ENCODE data around the gene ARCN1. TPM values are rescaled to one million over a fixed set of nuclear protein-coding genes. Genes with fewer than 3 reads are reported as not detected.
A peak's percentile ranks its signal among the peaks of the same experiment; 100 is the strongest.

Gene ARCN1
- polyA plus RNA-seq (2012; ENCODE audit: missing spikeins) = 74.9 TPM

DNA sequence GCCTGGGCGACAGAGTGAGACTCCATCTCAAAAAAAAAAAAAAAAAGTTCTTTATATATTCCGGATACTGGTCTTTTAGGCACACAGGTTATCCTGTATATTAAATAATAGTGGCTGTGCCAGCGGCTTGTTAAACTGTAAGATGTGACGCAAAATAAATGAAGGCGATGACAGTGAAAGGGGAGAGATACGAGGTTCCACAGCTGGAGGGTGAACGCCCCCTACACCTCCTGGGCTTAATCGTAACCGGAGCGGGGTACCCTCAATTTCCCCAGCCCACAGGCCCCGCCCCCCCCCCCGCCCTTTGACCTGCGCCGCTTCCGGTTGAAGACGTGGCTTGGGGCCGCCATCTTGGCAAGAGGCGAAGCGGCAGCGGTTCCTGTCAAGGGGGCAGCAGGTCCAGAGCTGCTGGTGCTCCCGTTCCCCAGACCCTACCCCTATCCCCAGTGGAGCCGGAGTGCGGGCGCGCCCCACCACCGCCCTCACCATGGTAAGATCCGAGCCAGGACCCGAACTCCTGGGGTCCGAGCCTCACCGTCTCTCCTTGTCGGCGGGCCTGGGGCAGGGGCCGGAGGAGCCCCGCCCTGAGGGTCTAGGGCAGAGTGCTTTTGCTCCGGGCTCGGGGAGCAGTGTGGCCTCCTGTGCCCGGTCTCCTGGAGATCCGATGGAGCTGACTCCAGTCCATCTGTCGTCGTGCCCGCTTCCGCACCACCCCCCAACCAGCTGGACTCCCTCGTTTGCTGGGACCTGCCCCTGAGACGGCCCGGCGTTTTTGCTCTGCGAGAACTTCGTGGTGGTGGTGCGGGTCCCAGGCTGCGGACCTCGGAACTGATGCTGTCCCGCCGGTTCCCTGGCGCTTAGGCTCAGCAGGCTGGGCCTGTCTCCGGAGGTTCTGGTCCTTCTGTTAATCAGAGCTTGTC, at the start of gene ARCN1:
ARCN1 (plus strand) TSS at position 349 of the 920 bp plus-strand sequence; CDS start at position 488, 139 bp downstream.
- FAIRE-seq = peak; percentile 87
- DNase-seq (ENCODE audit: insufficient read length) = peak; percentile 76
- peak; percentile 89 for TF ChIP-seq POLR2A (IDR thresholded peaks at IDR 0.05; ENCODE audit: low read depth, low read length)
- peak; percentile 90 for TF ChIP-seq POLR2AphosphoS5 (IDR thresholded peaks at IDR 0.05; ENCODE audit: low read depth, low read length)
- peak; percentile 61; the same call in 1 of the 2 replicates for TF ChIP-seq TAF1 (IDR thresholded peaks at IDR 0.05; ENCODE audit: borderline replicate concordance, low read depth, low read length)

- DNase-seq (ENCODE audit: insufficient read length) = no peak
These were observed 49.6 kb upstream of the ARCN1 start for GRCh38 chr11:118522571-118523072.

DNA sequence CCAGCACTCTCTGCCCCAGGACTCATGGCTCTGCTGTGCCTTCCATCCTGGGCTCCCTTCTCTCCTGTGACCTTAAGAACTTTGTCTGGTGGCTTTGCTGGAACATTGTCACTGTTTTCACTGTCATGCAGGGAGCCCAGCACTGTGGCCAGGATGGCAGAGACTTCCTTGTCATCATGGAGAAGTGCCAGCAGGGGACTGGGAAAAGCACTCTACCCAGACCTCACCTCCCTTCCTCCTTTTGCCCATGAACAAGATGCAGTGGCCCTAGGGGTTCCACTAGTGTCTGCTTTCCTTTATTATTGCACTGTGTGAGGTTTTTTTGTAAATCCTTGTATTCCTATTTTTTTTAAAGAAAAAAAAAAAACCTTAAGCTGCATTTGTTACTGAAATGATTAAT, 47.9 kb upstream of the ARCN1 start:
- no peak for TF ChIP-seq POLR2A (IDR thresholded peaks at IDR 0.05; ENCODE audit: low read depth, low read length)
- no peak for TF ChIP-seq TAF1 (IDR thresholded peaks at IDR 0.05; ENCODE audit: borderline replicate concordance, low read depth, low read length)
- TF ChIP-seq POLR2AphosphoS5 (IDR thresholded peaks at IDR 0.05; ENCODE audit: low read depth, low read length) = no peak
- DNase-seq (ENCODE audit: insufficient read length) (no peak), FAIRE-seq (no peak)

More at GRCh38 chr11:118522571-118523072, 49.6 kb upstream of the ARCN1 start:
- FAIRE-seq = no peak
- no peak for TF ChIP-seq POLR2AphosphoS5 (IDR thresholded peaks at IDR 0.05; ENCODE audit: low read depth, low read length)
- TF ChIP-seq POLR2A (IDR thresholded peaks at IDR 0.05; ENCODE audit: low read depth, low read length) = no peak
- no peak for TF ChIP-seq TAF1 (IDR thresholded peaks at IDR 0.05; ENCODE audit: borderline replicate concordance, low read depth, low read length)

- FAIRE-seq (no peak), DNase-seq (ENCODE audit: insufficient read length) (no peak)
- TF ChIP-seq TAF1 (IDR thresholded peaks at IDR 0.05; ENCODE audit: borderline replicate concordance, low read depth, low read length) (no peak), POLR2AphosphoS5 (IDR thresholded peaks at IDR 0.05; ENCODE audit: low read depth, low read length) (no peak), POLR2A (IDR thresholded peaks at IDR 0.05; ENCODE audit: low read depth, low read length) (no peak)
These were observed 47.3 kb upstream of the ARCN1 start for GRCh38 chr11:118524757-118525470.

DNA sequence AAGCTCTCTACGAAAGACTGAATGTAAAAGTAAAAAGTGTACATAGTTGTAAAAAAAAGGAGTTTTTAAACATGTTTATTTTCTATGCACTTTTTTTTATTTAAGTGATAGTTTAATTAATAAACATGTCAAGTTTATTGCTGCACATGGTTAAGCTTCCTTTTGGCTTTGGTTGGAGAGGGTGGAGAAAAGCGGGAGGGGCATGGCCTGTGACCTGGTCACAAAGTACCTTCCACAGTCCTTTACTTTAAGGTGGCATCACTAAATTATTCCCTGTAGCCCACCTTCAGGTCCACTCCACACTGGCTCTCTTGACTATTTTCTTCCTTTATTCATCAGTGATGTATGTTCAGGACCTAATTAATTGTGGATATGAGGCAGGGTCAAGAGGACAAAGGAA, 45.5 kb upstream of the ARCN1 start:
- FAIRE-seq (no peak), DNase-seq (ENCODE audit: insufficient read length) (no peak)
- TF ChIP-seq TAF1 (IDR thresholded peaks at IDR 0.05; ENCODE audit: borderline replicate concordance, low read depth, low read length) = no peak
- TF ChIP-seq POLR2A (IDR thresholded peaks at IDR 0.05; ENCODE audit: low read depth, low read length) = 0 out of 2 replicates have a peak, but pooled peaks have one; percentile 1

DNA sequence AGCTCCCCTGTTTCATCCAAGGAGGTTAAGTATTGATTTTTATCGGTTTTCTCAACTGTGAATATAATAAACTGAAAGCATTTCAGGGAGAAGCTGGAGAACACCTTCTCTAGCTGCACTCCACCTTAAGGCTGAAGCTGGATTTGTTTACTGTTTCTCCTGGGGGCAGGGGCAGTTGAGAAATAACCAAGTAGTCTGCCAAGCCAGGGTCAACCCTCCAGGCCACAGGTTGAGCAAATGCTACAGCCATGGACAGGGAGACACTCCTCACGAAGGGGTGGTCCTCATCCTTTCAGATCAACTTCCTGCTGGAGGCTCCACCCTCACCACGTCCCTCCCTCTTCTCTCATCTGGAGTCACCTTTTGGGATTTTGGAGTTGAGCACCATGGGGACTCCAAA, 45.1 kb upstream of the ARCN1 start, which contains the start of gene TTC36:
TTC36 (plus strand) TSS at position 366 of the 400 bp plus-strand sequence; CDS start at position 387, 21 bp downstream.
- no peak for TF ChIP-seq POLR2AphosphoS5 (IDR thresholded peaks at IDR 0.05; ENCODE audit: low read depth, low read length)
- TF ChIP-seq TAF1 (IDR thresholded peaks at IDR 0.05; ENCODE audit: borderline replicate concordance, low read depth, low read length) = no peak
- TF ChIP-seq POLR2A (IDR thresholded peaks at IDR 0.05; ENCODE audit: low read depth, low read length) = no peak; the same call in 1 of the 2 replicates
- FAIRE-seq (no peak), DNase-seq (ENCODE audit: insufficient read length) (no peak)

DNA sequence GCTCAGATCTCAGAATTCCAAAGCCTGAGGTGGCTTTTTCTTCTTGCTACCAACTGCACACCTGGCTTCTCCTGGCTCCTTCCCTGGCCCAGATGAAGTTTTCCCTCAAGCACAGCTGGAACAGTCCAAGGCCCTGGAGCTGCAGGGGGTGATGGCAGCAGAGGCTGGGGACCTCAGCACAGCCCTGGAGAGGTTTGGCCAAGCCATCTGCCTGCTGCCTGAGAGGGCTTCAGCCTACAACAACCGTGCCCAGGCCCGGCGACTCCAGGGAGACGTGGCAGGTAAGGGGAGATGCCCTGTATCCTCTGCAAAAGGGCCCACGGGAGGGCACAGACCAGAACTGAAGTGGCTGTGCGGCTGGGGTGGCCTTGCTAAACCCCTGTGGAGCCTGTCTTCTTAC, 43.7 kb upstream of the ARCN1 start:
- no peak for TF ChIP-seq POLR2A (IDR thresholded peaks at IDR 0.05; ENCODE audit: low read depth, low read length)
- TF ChIP-seq TAF1 (IDR thresholded peaks at IDR 0.05; ENCODE audit: borderline replicate concordance, low read depth, low read length) = no peak
- TF ChIP-seq POLR2AphosphoS5 (IDR thresholded peaks at IDR 0.05; ENCODE audit: low read depth, low read length) = no peak
- FAIRE-seq = no peak
- DNase-seq (ENCODE audit: insufficient read length) = no peak

- no peak for TF ChIP-seq TAF1 (IDR thresholded peaks at IDR 0.05; ENCODE audit: borderline replicate concordance, low read depth, low read length)
- no peak for TF ChIP-seq POLR2A (IDR thresholded peaks at IDR 0.05; ENCODE audit: low read depth, low read length)
- DNase-seq (ENCODE audit: insufficient read length) (no peak), FAIRE-seq (no peak)
These were observed 42.5 kb upstream of the ARCN1 start for GRCh38 chr11:118529584-118530175.

- FAIRE-seq = peak; percentile 85
- TF ChIP-seq POLR2A (IDR thresholded peaks at IDR 0.05; ENCODE audit: low read depth, low read length) (no peak), POLR2AphosphoS5 (IDR thresholded peaks at IDR 0.05; ENCODE audit: low read depth, low read length) (no peak), TAF1 (IDR thresholded peaks at IDR 0.05; ENCODE audit: borderline replicate concordance, low read depth, low read length) (no peak)
- DNase-seq (ENCODE audit: insufficient read length) = no peak
These were observed 42.0 kb upstream of the ARCN1 start for GRCh38 chr11:118530180-118530682.

DNA sequence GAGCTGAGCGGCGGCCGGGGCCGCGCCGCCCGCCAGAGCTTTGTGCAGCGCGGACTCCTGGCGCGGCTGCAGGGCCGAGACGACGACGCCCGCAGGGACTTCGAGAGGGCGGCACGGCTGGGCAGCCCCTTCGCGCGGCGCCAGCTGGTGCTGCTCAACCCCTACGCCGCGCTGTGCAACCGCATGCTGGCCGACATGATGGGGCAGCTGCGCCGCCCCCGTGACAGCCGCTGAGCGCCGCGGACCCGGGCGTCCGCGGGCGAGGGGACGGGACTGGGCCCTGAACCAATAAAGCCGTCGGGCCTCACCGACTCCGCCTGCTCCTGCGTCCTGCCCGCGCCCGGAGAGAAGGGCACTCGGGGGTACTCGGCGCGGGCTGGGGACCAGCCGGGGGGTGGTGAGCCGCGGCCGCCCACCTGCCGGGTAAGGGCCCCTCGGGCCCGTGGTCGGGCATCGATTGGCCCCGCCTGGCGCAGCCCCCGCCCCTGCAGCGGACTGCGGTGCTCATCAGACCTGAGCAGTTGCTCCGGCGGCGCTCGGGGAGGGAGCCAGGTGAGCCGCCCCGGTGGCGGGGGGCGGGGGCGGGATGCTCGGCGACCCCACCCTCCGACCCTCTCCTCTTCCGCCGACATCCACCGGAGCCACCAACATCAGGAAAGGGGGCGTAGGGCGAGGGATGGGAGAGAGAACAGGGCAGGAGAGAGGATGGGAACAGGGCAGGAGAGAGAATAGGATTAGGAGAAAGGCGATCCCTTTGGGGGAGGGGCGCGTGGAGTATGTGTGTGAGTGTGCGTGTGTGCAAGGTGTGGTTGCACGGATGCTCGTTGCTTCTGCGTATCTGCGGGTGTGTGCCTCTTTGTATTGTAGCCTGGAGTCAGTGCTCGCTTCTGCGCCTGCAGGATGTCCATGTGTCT, 41.3 kb upstream of the ARCN1 start, which contains the start of gene TMEM25:
TMEM25 (plus strand) TSS at position 510 of the 914 bp plus-strand sequence. CDS start 610 bp downstream, outside the sequence.
- FAIRE-seq (peak; percentile 83), DNase-seq (ENCODE audit: insufficient read length) (peak; percentile 94)
- TF ChIP-seq TAF1 (IDR thresholded peaks at IDR 0.05; ENCODE audit: borderline replicate concordance, low read depth, low read length) = 0 out of 2 replicates have a peak, but pooled peaks have one; percentile 13
- peak; percentile 15; the same call in 1 of the 2 replicates for TF ChIP-seq POLR2A (IDR thresholded peaks at IDR 0.05; ENCODE audit: low read depth, low read length)
- no peak for TF ChIP-seq POLR2AphosphoS5 (IDR thresholded peaks at IDR 0.05; ENCODE audit: low read depth, low read length)
